ENCODE data around the gene NRDE2.
A peak's percentile ranks its signal among the peaks of the same experiment; 100 is the strongest.

Gene NRDE2

GRCh38 chr14:90301668-90302090 is 30.1 kb downstream of the NRDE2 start:
- no peak overlapping the region for H3K27ac ChIP-seq
- DNase-seq (ENCODE audit: low read depth, low spot score): peak; percentile 26

- no peak for DNase-seq (ENCODE audit: low read depth, low spot score)
- H3K27ac ChIP-seq: peak overlapping the region; percentile 11
These were observed 30.6 kb downstream of the NRDE2 start for GRCh38 chr14:90301122-90301521.

DNA sequence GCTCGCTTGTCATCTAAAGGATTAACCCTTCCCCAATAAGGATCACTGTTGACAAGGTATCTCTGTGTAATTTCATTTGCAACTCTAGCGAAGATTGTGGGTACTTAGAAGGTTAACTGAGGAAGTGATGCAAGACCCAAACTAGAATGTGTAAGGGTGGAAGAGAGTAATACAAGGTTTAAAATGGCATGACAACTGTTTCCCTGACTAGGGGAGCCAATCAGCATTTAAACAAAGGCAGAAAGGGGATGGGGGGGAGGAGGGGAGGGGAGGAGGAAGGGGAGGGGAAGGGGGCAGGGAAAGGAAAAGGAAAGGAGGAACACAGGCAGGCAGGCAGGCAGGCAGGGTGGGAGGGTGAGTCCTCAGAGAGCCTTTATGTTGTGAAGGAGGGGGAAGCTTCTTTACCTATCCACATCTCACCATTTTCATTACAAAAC is 31.1 kb downstream of the NRDE2 start:
- peak overlapping the region; percentile 11 for H3K27ac ChIP-seq
- no peak for DNase-seq (ENCODE audit: low read depth, low spot score)

- DNase-seq (ENCODE audit: low read depth, low spot score): no peak
- no peak overlapping the region for H3K27ac ChIP-seq
These were observed 32.3 kb downstream of the NRDE2 start for GRCh38 chr14:90299408-90299807.

GRCh38 chr14:90297876-90298629 is 33.7 kb downstream of the NRDE2 start:
- no peak for DNase-seq (ENCODE audit: low read depth, low spot score)
- no peak overlapping the region for H3K27ac ChIP-seq

DNA sequence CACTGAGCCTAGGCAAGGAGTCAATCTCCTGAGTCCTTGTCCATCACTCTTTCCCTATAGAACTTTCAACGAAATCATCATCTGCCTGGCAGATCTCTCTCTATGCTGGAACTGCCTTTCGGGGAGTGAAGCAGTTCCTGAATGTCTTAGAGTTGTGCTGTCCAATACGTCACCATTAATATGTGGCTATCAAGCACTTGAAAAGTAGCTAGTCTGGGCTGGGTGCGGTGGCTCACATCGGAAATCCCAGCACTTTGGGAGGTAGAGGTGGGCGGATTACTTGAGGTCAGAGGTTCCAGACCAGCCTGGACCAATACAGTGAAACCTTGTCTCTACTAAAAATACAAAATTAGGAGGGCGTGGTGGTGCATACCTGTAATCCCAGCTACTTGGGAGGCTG is 35.1 kb downstream of the NRDE2 start:
- no peak for DNase-seq (ENCODE audit: low read depth, low spot score)
- H3K27ac ChIP-seq: no peak overlapping the region

- no peak for DNase-seq (ENCODE audit: low read depth, low spot score)
- H3K27ac ChIP-seq: no peak overlapping the region
These were observed 35.7 kb downstream of the NRDE2 start for GRCh38 chr14:90295870-90296516.

DNA sequence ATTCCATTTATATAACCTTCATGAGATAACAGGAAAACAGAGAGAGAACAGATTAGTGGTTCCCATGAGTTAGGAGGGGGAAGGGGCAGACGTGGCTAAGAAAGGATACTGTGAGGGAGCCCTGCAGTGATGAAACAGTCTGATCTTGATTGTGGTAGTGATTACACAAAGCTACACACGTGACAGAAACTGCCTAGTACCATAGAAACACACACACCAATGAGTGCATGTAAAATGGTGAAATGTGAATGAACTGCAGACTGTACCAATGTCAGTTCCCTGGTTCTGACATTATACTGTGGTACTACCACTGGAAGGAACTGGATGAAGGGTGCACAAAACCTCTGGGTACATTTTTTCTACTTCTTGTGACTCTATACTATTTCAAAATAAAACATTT is 36.9 kb downstream of the NRDE2 start:
- no peak overlapping the region for H3K27ac ChIP-seq
- no peak for DNase-seq (ENCODE audit: low read depth, low spot score)

DNA sequence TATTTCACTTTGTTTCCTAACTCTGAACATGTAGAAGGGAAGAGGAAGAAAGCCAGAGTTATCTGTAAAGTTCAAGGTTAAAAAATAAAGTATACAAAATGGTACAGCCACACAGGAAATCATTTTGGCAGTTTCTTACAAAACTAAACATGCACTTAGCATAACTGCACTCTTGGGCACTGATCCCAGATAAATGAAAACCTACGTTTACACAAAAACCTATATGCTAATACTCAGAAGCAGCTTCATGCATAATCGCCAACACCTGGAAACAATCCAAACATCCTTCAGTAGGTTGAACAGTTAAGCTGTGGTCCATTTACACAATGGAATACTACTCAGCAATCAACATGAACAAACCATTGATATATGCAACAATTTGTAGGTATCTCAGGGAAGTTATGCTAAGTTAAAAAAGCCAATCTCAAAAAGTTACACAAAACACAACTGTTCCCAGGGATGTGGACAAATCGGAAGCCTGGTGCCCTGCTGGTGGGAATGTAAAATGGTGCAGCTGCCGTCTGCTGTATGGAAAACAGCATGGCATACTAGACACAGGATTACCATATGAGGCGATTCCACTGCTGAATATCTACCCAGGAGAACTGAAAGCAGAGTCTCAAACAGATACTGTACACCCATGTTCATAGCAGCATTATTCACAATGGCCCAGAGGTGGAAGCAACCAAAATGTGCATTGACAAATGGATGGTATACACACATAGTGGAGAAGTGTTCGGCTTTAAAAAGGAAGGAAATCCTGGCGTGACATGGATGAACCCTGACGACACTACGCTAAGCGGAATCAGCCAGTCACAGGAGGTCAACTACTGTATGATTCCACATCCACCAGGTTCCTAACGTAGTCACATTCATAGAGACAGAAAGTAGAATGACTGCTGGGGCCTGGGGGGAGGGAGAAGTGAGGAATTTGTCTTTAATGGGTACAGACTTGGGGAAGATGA is 37.7 kb downstream of the NRDE2 start:
- DNase-seq (ENCODE audit: low read depth, low spot score): no peak
- no peak overlapping the region for H3K27ac ChIP-seq

DNA sequence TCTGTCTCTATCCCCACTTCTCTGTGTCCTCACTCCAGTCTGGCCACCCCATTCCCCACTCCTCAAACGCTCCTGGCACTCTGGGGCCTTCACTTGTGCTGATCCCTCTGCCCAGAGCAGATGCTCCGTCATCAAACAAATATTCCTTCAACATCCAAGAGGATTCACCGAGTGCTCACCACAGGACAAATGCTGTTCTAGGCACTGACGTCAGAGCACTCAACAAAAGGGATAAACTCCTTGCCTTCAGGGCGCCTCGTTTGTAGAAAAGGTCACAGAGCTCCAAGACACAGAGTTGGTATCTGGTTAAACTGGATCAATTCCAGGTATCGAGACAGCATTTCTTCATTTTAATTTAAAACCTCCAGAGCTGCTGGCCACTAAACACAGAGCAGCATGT is 40.0 kb downstream of the NRDE2 start:
- H3K27ac ChIP-seq: no peak overlapping the region
- DNase-seq (ENCODE audit: low read depth, low spot score): no peak

DNA sequence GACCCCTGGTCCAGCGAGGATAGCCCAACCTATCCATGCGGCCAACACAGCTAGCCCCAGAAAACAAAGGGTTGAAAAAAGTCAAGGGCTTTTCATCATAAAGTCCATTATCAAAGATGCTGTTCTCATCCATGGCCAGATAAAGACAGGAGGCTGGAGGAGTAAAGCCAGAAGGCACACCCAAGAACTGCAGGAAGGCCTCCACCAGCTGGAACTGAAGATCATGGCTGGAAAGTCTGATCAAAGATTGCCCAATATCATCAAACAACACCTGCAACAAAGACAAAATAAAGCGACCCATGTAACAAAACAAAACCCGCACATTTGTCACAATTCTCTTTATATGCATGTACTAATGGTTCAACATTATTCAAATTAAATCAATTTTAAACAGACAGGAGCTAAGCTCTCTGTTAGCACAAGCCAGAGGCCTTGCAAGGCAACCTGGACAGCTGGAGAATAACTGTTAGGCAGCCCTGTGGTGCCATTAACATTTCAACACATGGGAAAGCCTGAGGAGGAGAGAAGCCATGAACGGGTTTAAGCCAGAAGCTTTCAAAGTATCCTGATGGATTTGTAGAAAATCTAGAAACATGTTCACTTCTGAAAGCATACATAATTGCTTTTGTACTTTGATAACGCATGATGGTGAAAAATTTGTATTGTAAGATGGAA is 41.3 kb downstream of the NRDE2 start:
- H3K27ac ChIP-seq: no peak overlapping the region
- no peak for DNase-seq (ENCODE audit: low read depth, low spot score)

GRCh38 chr14:90288651-90289355 is 42.9 kb downstream of the NRDE2 start:
- DNase-seq (ENCODE audit: low read depth, low spot score): no peak
- H3K27ac ChIP-seq: no peak overlapping the region

DNA sequence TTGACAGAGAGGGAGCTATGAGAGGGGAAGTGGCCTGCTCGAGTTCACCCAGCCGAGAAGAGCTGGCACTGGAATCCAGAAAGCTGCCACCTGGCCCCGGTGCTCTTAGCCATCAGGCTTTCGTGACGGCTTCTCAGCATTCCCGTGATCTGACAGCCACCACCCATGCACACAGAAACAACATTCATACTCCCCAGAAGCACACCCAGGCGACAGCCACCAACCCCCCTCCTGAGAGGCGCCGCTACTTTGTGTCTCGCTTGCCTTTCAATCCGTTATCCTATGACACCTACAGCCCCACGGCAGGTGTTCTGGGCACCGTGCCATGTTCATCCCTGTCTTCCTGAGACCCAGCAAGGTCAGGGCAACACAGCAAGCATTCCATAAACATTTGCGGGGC is 44.0 kb downstream of the NRDE2 start:
- no peak overlapping the region for H3K27ac ChIP-seq
- no peak for DNase-seq (ENCODE audit: low read depth, low spot score)

DNA sequence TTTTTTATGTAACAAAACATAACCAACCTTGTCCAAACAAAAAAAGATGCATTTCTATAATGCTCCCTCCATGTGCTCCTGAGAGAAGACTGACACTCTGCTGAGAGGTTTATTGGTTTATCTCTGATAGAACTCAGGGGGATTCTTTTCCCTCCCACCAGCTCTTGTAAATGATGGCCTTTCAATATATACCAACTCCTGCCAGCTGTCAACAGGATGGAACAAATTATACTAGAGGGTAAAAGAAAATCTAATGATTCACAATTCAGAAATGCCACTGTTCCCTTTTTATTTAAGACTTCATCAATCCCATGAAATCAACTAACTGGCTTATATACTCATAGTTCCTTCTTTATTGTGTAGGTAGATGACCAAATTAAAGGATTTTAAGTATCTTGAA is 50.0 kb downstream of the NRDE2 start:
- H3K27ac ChIP-seq: peak overlapping the region; percentile 38
- DNase-seq (ENCODE audit: low read depth, low spot score): no peak

- H3K27ac ChIP-seq: peak overlapping the region; percentile 38
These were observed 50.5 kb downstream of the NRDE2 start for GRCh38 chr14:90281261-90281660.

DNA sequence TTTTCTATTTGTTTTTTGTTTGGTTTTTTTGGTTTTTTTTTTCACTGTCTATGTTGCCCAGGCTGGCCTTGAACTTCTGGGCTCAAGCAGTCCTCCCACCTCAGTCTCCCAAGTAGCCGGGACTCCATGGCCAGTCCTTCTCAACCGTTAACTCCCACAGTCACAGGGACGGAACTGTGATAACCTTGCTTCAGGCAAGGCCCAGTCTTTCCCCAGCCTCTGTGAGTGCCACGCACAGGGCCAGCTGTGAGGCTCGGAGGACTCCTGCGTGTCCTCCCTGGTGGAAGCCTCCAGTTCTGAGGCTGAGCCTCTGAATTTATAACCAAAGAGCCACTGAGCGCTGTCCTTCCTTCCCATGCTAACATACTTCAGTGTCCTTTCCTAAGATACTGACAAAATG is 51.6 kb downstream of the NRDE2 start:
- no peak overlapping the region for H3K27ac ChIP-seq
- DNase-seq (ENCODE audit: low read depth, low spot score): no peak

More at GRCh38 chr14:90281261-90281660, 50.5 kb downstream of the NRDE2 start:
- DNase-seq (ENCODE audit: low read depth, low spot score): peak; percentile 34

- DNase-seq (ENCODE audit: low read depth, low spot score): no peak
- H3K27ac ChIP-seq: no peak overlapping the region
These were observed 53.3 kb downstream of the NRDE2 start for GRCh38 chr14:90278199-90279175.

GRCh38 chr14:90277581-90278198 is 54.1 kb downstream of the NRDE2 start:
- DNase-seq (ENCODE audit: low read depth, low spot score): no peak
- H3K27ac ChIP-seq: no peak overlapping the region
